ENCODE results near the gene GALNT18.

DNA sequence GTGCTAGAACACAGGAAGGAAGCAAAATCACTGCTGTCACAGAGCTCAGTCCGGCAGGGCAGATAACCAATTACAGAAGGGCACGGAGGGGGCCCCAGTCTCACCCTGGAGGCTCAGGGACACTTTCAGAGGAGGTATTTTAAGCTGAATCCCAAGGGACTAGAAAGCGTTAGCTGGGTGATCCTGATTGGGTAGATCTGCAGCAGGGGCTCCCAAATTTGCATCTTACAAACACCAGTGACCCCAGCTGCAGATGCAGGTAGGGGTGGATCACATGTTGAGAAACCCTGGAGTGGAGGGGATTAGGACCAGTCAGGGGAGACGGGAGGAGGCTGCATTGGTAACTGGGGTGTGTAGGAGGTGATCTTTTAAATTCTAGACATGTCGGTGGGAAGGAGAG lies 360.2 kb downstream of the GALNT18 start:
- TF ChIP-seq CTCF (IDR thresholded peaks at IDR 0.05) (no peak), POLR2A (IDR thresholded peaks at IDR 0.05) (no peak), POLR2AphosphoS5 (IDR thresholded peaks at IDR 0.05; ENCODE audit: insufficient read depth in 1 of 2, low read depth in 1 of 2) (no peak)
